Heart left ventricle (tissue), 16 donors: ENCODE data around the gene GPR137. TPM values are rescaled to one million over a fixed set of nuclear protein-coding genes. Genes with fewer than 3 reads are reported as not detected.

ENCODE experiments used
- ATAC-seq, 4 donors: fragments of 200-7000 bp; cut with Tn5 transposase; one replicate each; pipeline ENCODE4 v1.9.1; 2020 to 2022; ENCODE audit warnings: moderate library complexity in 4 of 4, mild to moderate bottlenecking in 3 of 4, moderate number of reproducible peaks in 1 of 4
- DNase-seq, 5 donors: peaks; one replicate each; pipeline ENCODE4 v3.0.0-alpha.2; 2020
- H3K27ac ChIP-seq, 12 donors: fragments of 200-600 bp; sonication (generic) in 4 of 12; one replicate each; pipeline versions ENCODE4 v1.5.0 to v1.8.0; 2016 to 2022; ENCODE audit warnings: mild to moderate bottlenecking in 2 of 12
- H3K27me3 ChIP-seq, 9 donors: fragments of 200-600 bp; sonication (generic) in 2 of 9; one replicate each; pipeline versions ENCODE4 v1.5.1 to v1.8.0; 2016 to 2022; ENCODE audit warnings: mild to moderate bottlenecking in 3 of 9
- H3K36me3 ChIP-seq, 9 donors: fragments of 200-600 bp; sonication (generic) in 2 of 9; one replicate each; pipeline versions ENCODE4 v1.5.0 to v1.8.0; 2018 to 2022; ENCODE audit warnings: mild to moderate bottlenecking in 2 of 9
- H3K4me1 ChIP-seq, 12 donors: fragments of 200-600 bp; sonication (generic) in 4 of 12; one replicate each; pipeline versions ENCODE4 v1.5.0 to v1.8.0; 2016 to 2022; ENCODE audit warnings: mild to moderate bottlenecking in 3 of 12
- H3K4me3 ChIP-seq, 12 donors: fragments of 200-600 bp; sonication (generic) in 4 of 12; one replicate each; pipeline versions ENCODE4 v1.5.0 to v1.8.0; 2017 to 2022; ENCODE audit warnings: mild to moderate bottlenecking in 9 of 12, moderate library complexity in 4 of 12
- H3K9me3 ChIP-seq, 12 donors: fragments of 200-600 bp; sonication (generic) in 4 of 12; one replicate each; pipeline versions ENCODE4 v1.5.0 to v1.8.0; 2016 to 2022; ENCODE audit warnings: mild to moderate bottlenecking in 1 of 12
- CTCF ChIP-seq, 12 donors: fragments of 200-600 bp; sonication (generic) in 4 of 12; IDR thresholded peaks; one replicate each; pipeline versions ENCODE4 v1.5.0 to v1.8.0; 2018 to 2022; ENCODE audit warnings: antibody characterized with exemption in 12 of 12, mild to moderate bottlenecking in 5 of 12
- POLR2A ChIP-seq, 2 donors: fragments of 450-650 bp; IDR thresholded peaks; one replicate each; pipeline ENCODE4 v1.6.1; 2017; ENCODE audit warnings: antibody characterized with exemption in 2 of 2, mild to moderate bottlenecking in 2 of 2, moderate library complexity in 2 of 2
- WGBS, 4 donors: extraction: QIAGEN DNeasy Blood & Tissue Kit in 2 of 4; methylation state at CpG; one replicate each; pipeline versions ENCODE4 v1.1.5 to v1.1.7; 2013 to 2018; 5-methylcytosine and 5-hydroxymethylcytosine counted together
- intact Hi-C, 10 donors: fragments of 100-400 bp; cut with DNase I; formaldehyde crosslinking; loops; one replicate each; pipeline versions ENCODE4 v1.11.1 to v1.14.2; 2022
- long read RNA-seq, 3 donors: library from polyadenylated mRNA; unstranded; transcript quantifications; one replicate each; pipeline ENCODE4 v2.0.0, GENCODE V29; 2020 to 2021
- polyA plus RNA-seq, 2 donors: library from polyadenylated mRNA; stranded (reverse); fragments of 200-250 nt; gene quantifications; one replicate each; pipeline ENCODE4 v1.2.3, GENCODE V29; 2013
- total RNA-seq, 9 donors: library from RNA; depleted of rRNA in 2 of 9; stranded (reverse); fragments of >200 nt in 2 of 9; fragmentation: NEBNext Ultra II Directional in 3 of 9; extraction: Animal tissue kit (Norgen Biotek cat#: 25700) in 3 of 9; gene quantifications; one replicate each; pipeline versions ENCODE4 v1.1.0 to v1.2.4, GENCODE V29; 2016 to 2023
- donor health status: ischemic (EF 13 %, LVEDD 7.1; RV severe dilation, severe dysfunction).
- donor health status: healthy with polysubstance abuse.
- donor health status: DM: no; HTN: yes; CAD: no.
- donor health status: DM: no; HTN: no; CAD: no.
- donor health status: ischemic (EF 25% LVEDD 6.9; RV normal size, moderate dysfunction).
- donor health status: ischemic (EF 25% LVEDD 5.7; RV mildly dilated, moderate dysfunction).
- donor health status: healthy.
- donor health status: DM: yes; HTN: yes; CAD: no.
- donor health status: ischemic (EF 35%, LVEDD 5.7; RV mildly dilated, moderate dysfunction).
- donor health status: nonischemic (EF 11% LVEDD 7.7; RV severe dilation, severe dysfunction).
- donor health status: DM: yes; HTN: yes; CAD: no.
- donor health status: PGD.
- donor health status: ischemic (EF 29% LVEDD 5.4; RV normal size, mild dysfunction).
- donor health status: nonischemic (EF 23%, LVEDD 6.1; RV moderate dilation, normal function).

GPR137 gene, protein sequence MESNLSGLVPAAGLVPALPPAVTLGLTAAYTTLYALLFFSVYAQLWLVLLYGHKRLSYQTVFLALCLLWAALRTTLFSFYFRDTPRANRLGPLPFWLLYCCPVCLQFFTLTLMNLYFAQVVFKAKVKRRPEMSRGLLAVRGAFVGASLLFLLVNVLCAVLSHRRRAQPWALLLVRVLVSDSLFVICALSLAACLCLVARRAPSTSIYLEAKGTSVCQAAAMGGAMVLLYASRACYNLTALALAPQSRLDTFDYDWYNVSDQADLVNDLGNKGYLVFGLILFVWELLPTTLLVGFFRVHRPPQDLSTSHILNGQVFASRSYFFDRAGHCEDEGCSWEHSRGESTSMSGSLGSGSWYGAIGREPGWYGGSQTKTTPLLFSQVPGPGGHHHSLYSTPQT
- total RNA-seq: 10 to 100 TPM; 24.3 to 48.3 (median 26.2) TPM
- 10 to 100 TPM; 20.2 to 44.0 TPM for polyA plus RNA-seq
- long read RNA-seq, donor 1, transcript GPR137-204 (7 exons, 1,596 nt): major isoform, 10 of 26 reads
- long read RNA-seq, donor 1, partial matches to known transcripts: 6 of 26 reads
- long read RNA-seq, donor 1, other reads (novel, unspliced or antisense): 10 of 26 reads
- long read RNA-seq, donor 2, transcript GPR137-204 (7 exons, 1,596 nt): major isoform, 14 of 31 reads
- long read RNA-seq, donor 2, partial matches to known transcripts: 3 of 31 reads
- long read RNA-seq, donor 2, other reads (novel, unspliced or antisense): 11 of 31 reads
- long read RNA-seq, donor 3, transcript GPR137-204 (7 exons, 1,596 nt): major isoform, 15 of 39 reads
- long read RNA-seq, donor 3, partial matches to known transcripts: 7 of 39 reads
- long read RNA-seq, donor 3, other reads (novel, unspliced or antisense): 13 of 39 reads

DNA sequence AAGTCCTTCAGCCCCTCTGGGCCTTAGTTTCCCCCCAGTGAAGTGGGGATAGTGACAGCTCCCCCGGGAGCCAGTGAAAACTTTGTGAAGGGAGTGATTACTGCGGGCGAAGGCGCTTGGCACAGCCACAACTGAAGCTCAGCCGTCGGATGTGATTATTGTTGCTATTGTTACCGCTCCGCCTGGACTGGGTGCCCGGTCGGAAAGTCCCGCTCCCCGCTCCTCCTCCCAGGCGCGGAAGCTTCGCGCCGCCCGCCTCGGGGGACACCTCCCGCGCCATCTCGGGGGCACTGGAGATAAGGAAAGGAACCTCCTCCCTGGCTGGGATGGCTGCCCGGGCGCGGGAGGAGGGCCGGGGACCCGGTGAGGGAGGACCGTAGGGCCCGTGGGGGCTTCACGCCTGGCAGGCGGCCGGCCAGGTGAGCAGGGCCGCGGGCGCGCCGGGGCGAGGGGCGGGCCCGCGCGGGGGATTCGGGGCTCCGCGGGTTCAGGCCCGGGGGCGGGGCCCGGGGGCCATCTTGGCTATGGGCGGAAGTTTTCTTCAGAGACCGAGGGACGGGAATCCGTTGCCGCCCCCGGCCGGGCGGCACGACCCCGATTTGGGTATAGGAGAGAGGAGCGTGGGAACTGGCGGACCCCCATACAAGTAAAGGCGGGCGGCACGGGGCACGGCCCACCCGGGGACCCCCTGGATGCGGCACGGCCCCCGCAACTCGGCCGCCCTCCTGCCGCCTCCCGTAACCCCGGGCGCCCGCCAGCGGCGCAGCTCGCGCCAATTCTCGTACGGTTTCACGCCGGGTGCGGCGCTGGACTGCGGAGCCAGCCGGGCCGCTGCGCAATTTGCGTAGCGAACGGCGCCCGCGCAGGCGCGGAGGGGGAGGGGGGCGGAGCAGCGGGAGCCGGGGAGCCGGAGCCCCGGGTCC lies at the start of gene GPR137:
Gene GPR137, plus strand, starts transcription at position 887 of the 923 bp plus-strand sequence. CDS start 677 bp downstream, outside the sequence.
- TF ChIP-seq POLR2A (IDR thresholded peaks at IDR 0.05) (peak in 1 of 2 donors; percentile 52), CTCF (IDR thresholded peaks at IDR 0.05) (no peak)
- 0 to 3% (median 1%) methylated on average over 18 to 102 of the region's 102 CpGs for WGBS, 4 donors
- H3K27me3 ChIP-seq: peaks cover 0 to 2% (median 0%) of the 10 kb centered on the region in 9 donors
- peak within 1 kb of the TSS; percentile 40 to 96 (median 78) for H3K4me3 ChIP-seq
- H3K9me3 ChIP-seq: no peaks in the 10 kb centered on the region
- H3K36me3 ChIP-seq: peaks cover 0 to 19% (median 2%) of the 10 kb centered on the region in 9 donors
- peak within 1 kb of the TSS; percentile 94 to 99 (median 98) for H3K27ac ChIP-seq
- H3K4me1 ChIP-seq: peaks cover 4 to 47% (median 24%) of the 10 kb centered on the region in 12 donors
- DNase-seq: peak; percentile 89 to 93 (median 90)
- intact Hi-C loops: loop anchor here in 4 of 10 donors (1.0 kb wide), 4 partner anchors 14 to 44 kb away; partner anchors contain the start of gene FKBP2 (in 1 of the 4)
- ATAC-seq: peak; percentile 22 to 82 (median 68)

DNA sequence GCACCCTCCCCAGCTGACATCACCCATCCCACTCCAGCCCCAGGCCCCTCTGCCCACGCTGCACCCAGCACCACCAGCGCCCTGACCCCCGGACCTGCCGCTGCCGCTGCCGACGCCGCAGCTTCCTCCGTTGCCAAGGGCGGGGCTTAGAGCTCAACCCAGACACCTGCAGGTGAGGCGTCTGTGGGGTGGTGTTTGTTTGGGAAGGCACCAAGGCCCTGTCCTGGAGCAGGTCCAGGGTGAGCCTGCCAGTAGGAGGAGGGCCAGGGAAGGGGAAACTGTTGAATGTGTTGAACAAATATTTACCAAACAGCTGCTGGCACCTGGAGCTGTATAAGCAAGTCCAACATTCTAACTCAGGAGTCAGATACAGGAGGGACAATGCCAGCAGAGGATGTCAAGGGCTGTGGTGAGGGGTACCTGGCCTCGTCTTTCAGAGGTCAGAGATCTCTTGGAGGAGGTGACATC lies 48.1 kb upstream of the GPR137 start:
- DNase-seq: peak in 2 of 5 donors; percentile 22 to 63
- no peak for ATAC-seq
- Histone ChIP-seq H3K36me3 (peaks cover 0 to 25% (median 18%) of the 10 kb centered on the region in 9 donors), H3K4me3 (no peak overlapping the region), H3K4me1 (peaks cover 0 to 64% (median 31%) of the 10 kb centered on the region in 12 donors), H3K9me3 (no peaks in the 10 kb centered on the region), H3K27me3 (no peaks in the 10 kb centered on the region), H3K27ac (peak overlapping the region in 5 of 12 donors; percentile 2 to 99 (median 25))
- WGBS, 4 donors: 69 to 87% (median 73%) methylated on average over 12 of the region's 12 CpGs
- TF ChIP-seq CTCF (IDR thresholded peaks at IDR 0.05): no peak
- TF ChIP-seq POLR2A (IDR thresholded peaks at IDR 0.05): no peak
- intact Hi-C loops: no loop called here

GRCh38 chr11:64238076-64238475 lies 47.6 kb upstream of the GPR137 start:
- Histone ChIP-seq H3K9me3 (no peaks in the 10 kb centered on the region), H3K4me1 (peaks cover 0 to 70% (median 35%) of the 10 kb centered on the region in 12 donors), H3K27me3 (no peaks in the 10 kb centered on the region), H3K4me3 (no peak overlapping the region), H3K27ac (peak overlapping the region in 4 of 12 donors; percentile 5 to 99 (median 38)), H3K36me3 (peaks cover 0 to 26% (median 18%) of the 10 kb centered on the region in 9 donors)
- intact Hi-C loops: no loop called here
- DNase-seq (peak in 1 of 5 donors; percentile 37), ATAC-seq (no peak)
- WGBS, 4 donors: 82 to 93% (median 92%) methylated on average over 6 to 9 of the region's 9 CpGs
- TF ChIP-seq CTCF (IDR thresholded peaks at IDR 0.05) (no peak), POLR2A (IDR thresholded peaks at IDR 0.05) (no peak)
